Left forelimb (tissue), 1 donor: ENCODE measurements around the gene WDFY4.

Experiments
- DNase-seq: peaks from one replicate; pipeline ENCODE4 v3.0.0-alpha.2; 2018; ENCODE audit warnings: low spot score

Gene WDFY4

DNA sequence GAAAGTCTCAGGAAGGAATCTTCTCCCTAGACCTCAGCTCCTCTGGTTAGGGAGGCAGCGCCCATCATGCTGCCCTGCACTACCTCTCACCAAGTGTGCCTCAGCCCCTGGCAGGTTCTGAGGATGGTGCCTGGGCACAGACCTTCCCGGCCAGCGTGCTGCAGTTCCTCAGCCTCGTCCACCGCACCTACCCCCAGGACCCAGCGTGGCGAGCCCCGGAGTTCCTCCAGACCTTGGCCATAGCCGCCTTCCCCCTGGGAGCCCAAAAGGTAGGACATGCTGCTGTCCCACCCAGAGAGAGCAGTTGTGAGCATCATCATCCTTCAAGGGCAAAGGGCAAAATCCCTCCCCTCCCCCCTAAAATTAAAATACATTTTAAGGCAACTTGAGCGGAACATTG lies 132.5 kb downstream of the WDFY4 start:
- DNase-seq, result no peak

GRCh38 chr10:48818081-48818480 lies 133.4 kb downstream of the WDFY4 start:
- DNase-seq, result no peak

- no peak for DNase-seq
These were observed 134.3 kb downstream of the WDFY4 start for GRCh38 chr10:48818861-48819520.

DNA sequence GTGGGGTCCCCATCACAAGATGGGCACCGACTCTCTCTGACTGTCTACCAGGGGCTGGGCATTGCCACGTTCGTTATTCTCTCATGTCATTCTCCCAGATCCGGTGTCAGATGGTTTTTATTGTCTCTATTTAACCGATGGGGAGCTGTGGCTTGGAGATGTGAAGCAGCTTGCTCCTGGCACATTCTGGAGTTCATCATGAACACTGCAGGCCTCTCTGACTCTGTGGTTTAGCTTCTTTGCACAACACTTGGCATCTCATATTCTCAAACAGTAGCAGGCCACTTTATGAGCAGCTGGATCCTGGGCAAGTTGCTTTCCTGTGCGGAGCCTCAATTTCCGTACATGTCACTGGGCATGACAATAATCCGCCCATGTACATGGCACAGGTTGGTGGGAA lies 135.1 kb downstream of the WDFY4 start:
- no peak for DNase-seq

DNA sequence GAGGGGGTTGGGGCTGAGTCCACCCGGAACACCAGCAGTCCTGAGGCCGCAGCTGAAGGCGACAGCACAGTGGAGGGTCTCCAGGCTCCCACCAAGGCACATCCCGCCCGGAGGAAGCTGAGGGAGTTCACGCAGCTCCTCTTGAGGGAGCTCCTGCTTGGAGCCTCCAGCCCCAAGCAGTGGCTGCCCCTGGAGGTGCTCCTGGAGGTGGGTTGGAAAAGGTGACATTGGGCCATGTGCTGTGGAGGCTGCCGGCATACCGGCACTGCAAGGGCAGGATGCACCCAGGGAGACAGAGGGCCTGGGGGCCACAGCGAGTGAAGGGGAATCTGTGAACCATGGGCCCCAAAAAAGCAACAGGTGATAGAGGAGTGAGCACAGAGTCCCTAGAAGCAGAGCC lies 135.6 kb downstream of the WDFY4 start:
- DNase-seq, result no peak

DNA sequence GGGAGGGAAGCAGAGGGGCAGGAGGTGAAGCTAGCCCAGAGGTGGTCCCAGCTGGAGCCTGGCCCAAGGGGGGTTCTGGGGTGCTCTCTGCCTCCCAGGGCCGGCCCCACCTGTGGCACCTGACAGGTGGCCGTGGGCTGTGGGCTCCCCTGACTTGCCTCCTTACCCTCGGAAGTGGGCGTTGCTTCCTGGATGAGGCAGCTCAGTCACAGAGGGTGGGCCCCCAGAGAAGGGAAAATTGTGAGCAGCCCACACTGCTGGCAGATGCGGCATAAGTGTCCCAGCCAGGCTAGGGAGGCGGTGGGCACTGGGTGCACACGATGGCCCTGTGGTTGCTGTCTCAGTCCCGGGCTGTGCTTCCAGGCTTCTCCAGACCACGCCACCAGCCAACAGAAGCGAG lies 136.0 kb downstream of the WDFY4 start:
- no peak for DNase-seq

- no peak for DNase-seq
These were observed 136.4 kb downstream of the WDFY4 start for GRCh38 chr10:48821111-48821510.

- DNase-seq, result no peak
These were observed 137.0 kb downstream of the WDFY4 start for GRCh38 chr10:48821692-48822091.

- no peak for DNase-seq
These were observed 149.0 kb downstream of the WDFY4 start for GRCh38 chr10:48833674-48834073.

- DNase-seq, result no peak
These were observed 149.7 kb downstream of the WDFY4 start for GRCh38 chr10:48834189-48834965.

- DNase-seq, result no peak
These were observed 151.1 kb downstream of the WDFY4 start for GRCh38 chr10:48835781-48836180.

GRCh38 chr10:48836605-48837004 lies 151.9 kb downstream of the WDFY4 start:
- no peak for DNase-seq

DNA sequence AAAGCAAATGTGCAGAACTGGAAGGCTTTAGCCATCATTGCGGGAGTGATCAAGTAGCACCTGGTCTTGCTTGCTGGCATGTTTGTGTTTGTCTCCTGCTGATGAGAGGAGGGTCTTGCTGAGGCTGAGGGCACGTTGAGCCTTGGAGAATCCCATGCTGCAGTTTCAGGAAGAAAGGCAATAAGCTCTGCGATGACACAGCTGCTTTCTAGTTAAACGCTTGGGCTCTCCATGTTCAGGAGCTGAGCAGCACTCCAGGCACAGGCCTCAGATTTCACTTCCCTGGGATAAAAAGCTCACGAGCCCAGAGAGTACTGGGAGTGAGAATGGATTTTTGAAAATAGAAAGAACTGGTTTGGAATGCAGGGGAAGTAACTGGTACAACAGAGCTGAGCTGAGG lies 154.2 kb downstream of the WDFY4 start:
- DNase-seq, result no peak

DNA sequence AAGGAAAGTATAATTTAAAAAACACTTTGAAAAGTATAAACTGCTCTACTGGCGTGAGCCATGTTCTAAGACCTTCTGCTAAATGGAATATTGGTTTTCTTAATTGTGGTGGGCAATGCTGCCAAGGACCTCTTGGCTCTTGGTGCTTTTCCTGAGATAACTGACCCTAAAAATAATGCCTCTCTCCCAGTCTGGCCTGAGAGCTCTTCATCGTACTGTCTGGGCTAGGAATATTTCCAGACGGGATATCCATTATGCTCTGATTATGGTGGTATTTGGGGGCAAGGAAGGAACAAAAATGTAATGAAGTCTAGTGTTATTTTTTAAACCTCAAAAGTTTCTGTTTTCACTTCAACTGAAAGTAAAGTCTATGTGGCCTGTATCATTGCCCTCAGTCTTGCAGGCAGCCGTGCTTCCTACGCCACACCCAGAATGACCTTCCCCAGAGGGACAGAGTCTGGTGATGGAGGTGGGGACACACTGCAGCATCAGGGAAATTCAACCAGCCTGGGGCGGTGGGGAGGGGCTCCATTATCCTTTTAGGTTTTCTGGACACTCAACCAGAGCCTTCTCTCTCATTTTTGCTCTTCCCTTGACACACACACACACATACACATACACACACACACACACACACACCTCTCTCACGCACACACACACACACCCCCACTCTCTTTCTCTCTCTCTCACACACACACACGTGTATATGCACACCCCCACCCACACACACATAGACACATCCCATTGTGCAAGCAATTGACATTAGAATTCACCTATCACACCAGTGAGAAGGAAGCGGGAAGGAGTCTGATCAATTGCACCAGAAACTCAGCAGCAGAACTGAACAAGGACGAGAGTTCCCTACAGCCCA lies 155.4 kb downstream of the WDFY4 start:
- no peak for DNase-seq

GRCh38 chr10:48842231-48842630 lies 157.6 kb downstream of the WDFY4 start:
- DNase-seq, result no peak

GRCh38 chr10:48843198-48843597 lies 158.5 kb downstream of the WDFY4 start:
- no peak for DNase-seq

DNA sequence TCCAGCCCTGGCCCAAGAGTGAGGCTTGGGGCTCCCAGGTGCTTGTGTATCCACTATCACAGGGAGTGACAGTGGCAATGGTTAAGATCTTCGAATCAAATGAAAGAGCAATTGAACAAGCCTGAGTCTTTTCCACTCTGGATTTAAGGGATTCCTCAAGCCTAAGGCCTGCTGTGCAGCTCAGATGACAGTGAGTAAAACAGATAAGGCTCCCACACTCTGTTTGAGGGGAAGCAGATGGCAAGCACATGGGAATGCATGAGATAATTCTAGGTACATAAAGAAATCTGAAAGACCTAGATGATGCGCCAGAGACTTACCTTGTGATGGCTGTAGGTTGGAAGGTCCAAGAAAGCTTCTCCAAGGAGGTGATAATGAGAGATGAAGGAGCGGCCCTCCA lies 159.9 kb downstream of the WDFY4 start:
- no peak for DNase-seq

DNA sequence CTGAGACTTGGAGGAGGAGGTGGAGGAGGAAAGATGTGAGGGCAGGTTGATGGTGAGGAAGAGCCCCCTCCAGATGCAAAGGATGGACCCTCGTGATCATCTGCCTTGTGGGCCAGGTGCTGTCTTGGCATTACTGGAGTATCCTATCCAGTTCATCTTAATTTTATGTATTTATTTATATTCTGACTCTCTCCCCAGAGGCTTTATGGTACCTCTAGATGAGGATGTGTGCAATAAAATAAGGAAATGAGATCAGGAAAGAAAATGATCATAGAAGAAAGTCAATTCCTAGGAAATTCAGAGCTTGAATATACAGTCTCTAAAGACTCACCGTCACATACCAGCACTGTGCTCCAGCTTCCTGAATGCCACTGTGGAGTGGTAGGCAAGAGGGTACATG lies 160.8 kb downstream of the WDFY4 start:
- DNase-seq, result no peak

- no peak for DNase-seq
These were observed 163.0 kb downstream of the WDFY4 start for GRCh38 chr10:48847691-48848090.

DNA sequence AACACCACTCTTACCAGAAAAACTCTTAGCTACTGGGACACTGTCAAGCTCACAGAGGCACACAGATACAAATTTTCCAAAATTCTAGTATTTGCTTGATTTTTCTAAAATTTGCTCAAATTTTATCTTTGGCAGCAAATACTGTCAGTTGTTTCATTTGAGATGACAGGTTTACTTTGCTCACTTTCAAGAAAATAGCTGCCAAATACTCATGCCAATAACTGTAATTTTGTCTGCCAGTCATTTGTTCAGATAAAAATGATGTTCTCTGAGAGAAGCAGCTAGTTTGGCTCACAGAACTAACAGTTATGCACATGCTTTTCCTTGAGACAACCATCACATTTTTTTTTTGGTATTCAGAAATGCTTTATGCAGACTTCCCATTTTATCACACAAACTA lies 172.2 kb downstream of the WDFY4 start:
- no peak for DNase-seq

DNA sequence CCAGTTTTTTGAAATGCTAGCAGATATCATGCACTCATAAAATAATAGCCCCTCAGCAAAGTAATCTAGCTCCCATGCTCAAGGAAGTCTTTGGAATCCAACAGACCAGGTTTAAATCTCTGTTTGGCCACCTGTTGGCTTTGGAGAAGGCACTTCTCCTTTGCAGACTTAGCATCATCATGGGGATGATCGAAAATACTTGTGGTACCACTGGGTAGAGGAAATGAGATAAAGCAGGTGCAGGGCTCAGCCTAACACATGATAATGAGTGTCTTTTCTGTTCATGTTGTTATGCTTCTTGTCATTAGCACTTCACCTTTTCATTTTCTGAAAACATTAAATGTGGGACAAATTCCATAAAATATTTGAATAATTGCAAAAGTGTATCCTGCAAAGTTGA lies 187.6 kb downstream of the WDFY4 start:
- DNase-seq, result no peak

GRCh38 chr10:48878091-48878490 lies 193.4 kb downstream of the WDFY4 start:
- DNase-seq, result no peak

- DNase-seq, result no peak
These were observed 194.8 kb downstream of the WDFY4 start for GRCh38 chr10:48879451-48879850.
